NCI-H1694 (cell line): ENCODE measurements around the gene MAPKAPK3.
A peak's percentile ranks its signal among the peaks of the same experiment; 100 is the strongest.

ENCODE experiments used
- DNase-seq: peaks from one replicate; lab custom pipeline; 2025; lab: John Stamatoyannopoulos, UW

Gene MAPKAPK3

GRCh38 chr3:50617096-50617791 lies at the start of gene MAPKAPK3:
MAPKAPK3 (plus strand) TSS chr3:50617151; CDS start chr3:50617566, 415 bp downstream.
- no peak for DNase-seq

GRCh38 chr3:50567386-50568167 lies 49.4 kb upstream of the MAPKAPK3 start, which contains the start of gene C3orf18:
C3orf18 (minus strand) TSS chr3:50567747; CDS start chr3:50565699, 2,048 bp downstream.
- no peak for DNase-seq

GRCh38 chr3:50568947-50569749 lies 47.8 kb upstream of the MAPKAPK3 start, which contains the start of gene HEMK1:
HEMK1 (plus strand) TSS chr3:50569522; CDS start chr3:50571105, 1,583 bp downstream.
- DNase-seq, result peak; percentile 63

- DNase-seq, result no peak
Observed at GRCh38 chr3:50570508-50571279, 46.3 kb upstream of the MAPKAPK3 start.

GRCh38 chr3:50571486-50571885 lies 45.5 kb upstream of the MAPKAPK3 start:
- DNase-seq, result no peak

GRCh38 chr3:50572158-50572557 lies 44.8 kb upstream of the MAPKAPK3 start:
- DNase-seq, result peak; percentile 31

- no peak for DNase-seq
Observed at GRCh38 chr3:50572801-50573371, 44.1 kb upstream of the MAPKAPK3 start.

- no peak for DNase-seq
Observed at GRCh38 chr3:50573566-50574443, 43.1 kb upstream of the MAPKAPK3 start.

GRCh38 chr3:50574444-50574831 lies 42.5 kb upstream of the MAPKAPK3 start:
- DNase-seq, result no peak

GRCh38 chr3:50575372-50575771 lies 41.6 kb upstream of the MAPKAPK3 start:
- no peak for DNase-seq

- DNase-seq, result no peak
Observed at GRCh38 chr3:50577348-50577747, 39.6 kb upstream of the MAPKAPK3 start.

- no peak for DNase-seq
Observed at GRCh38 chr3:50580683-50581458, 36.1 kb upstream of the MAPKAPK3 start.

GRCh38 chr3:50581459-50581842 lies 35.5 kb upstream of the MAPKAPK3 start:
- DNase-seq, result no peak

GRCh38 chr3:50582083-50582482 lies 34.9 kb upstream of the MAPKAPK3 start:
- DNase-seq, result no peak

- DNase-seq, result no peak
Observed at GRCh38 chr3:50583897-50584296, 33.1 kb upstream of the MAPKAPK3 start.

- DNase-seq, result no peak
Observed at GRCh38 chr3:50584391-50584790, 32.6 kb upstream of the MAPKAPK3 start.

GRCh38 chr3:50585919-50586762 lies 30.8 kb upstream of the MAPKAPK3 start:
- DNase-seq, result no peak

- no peak for DNase-seq
Observed at GRCh38 chr3:50586763-50587070, 30.2 kb upstream of the MAPKAPK3 start.

- no peak for DNase-seq
Observed at GRCh38 chr3:50587373-50587772, 29.6 kb upstream of the MAPKAPK3 start.
